Sigmoid colon (tissue), 4 donors: Measurements from ENCODE around the gene PDLIM5.

Experiments used
- CTCF ChIP-seq, 4 experiments: fragments of 450-650 bp in 3 of 4; fragments of 200-600 bp in 1 of 4; IDR thresholded peaks; one replicate each; pipeline ENCODE4 v1.5.1; 2016 to 2019; ENCODE audit warnings: antibody characterized with exemption in 4 of 4, mild to moderate bottlenecking in 3 of 4, moderate library complexity in 2 of 4
- EP300 ChIP-seq, 4 donors: sonication (generic); formaldehyde crosslinking; IDR thresholded peaks; one replicate each; pipeline ENCODE4 v1.6.1; 2017; ENCODE audit warnings: antibody characterized with exemption in 4 of 4
- POLR2A ChIP-seq, 2 donors: fragments of 450-650 bp; IDR thresholded peaks; one replicate each; pipeline ENCODE4 v1.6.1; 2016; ENCODE audit warnings: antibody characterized with exemption in 2 of 2, mild to moderate bottlenecking in 2 of 2, moderate library complexity in 2 of 2
- POLR2AphosphoS5 ChIP-seq, 4 donors: sonication (generic); formaldehyde crosslinking; IDR thresholded peaks; one replicate each; pipeline ENCODE4 v1.6.1; 2017; ENCODE audit warnings: antibody characterized with exemption in 4 of 4

DNA sequence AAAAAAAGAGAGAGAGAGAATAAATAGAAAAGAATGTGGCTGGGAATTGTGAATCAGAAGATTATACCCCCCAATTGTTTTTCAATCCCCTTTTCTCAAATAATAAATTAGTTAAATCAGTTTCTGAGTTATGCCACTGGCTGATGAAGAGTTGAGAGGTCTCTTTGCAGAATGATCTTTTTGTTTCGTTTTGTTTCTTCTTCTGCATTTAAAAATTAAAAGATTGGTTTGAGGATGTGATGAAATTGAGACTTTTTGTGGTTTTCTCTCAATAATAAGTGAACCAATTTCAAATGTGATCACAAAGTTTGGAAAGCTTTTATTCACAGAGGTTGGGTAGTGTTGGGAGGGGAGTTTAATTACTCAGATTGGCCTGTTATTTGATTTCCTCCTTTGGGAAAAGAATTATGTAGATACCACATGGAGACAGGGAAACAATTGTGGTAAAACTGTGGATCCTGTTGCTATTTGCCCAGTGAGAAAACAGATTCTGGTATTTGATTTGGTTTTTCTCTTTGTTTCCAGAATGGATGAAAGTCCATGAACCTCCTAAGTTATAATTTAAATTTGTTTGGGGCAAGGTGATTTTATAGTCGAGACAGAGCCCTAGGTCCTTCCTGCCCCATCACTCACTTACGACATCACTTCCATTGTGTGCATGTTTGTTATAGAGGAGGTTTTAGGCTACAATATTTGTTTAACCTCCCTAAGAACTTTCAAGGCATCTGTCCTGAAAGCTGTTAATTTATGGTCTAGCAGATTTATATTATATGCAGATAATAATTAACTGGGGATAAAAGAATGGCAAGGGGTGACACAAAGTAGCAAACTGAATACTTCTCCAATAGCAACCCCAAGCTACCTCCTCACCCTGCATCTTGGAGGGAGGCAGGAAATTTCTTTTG is 214.0 kb downstream of the PDLIM5 start:
- no peak for TF ChIP-seq CTCF (IDR thresholded peaks at IDR 0.05)
- TF ChIP-seq POLR2A (IDR thresholded peaks at IDR 0.05), result no peak
- TF ChIP-seq POLR2AphosphoS5 (IDR thresholded peaks at IDR 0.05), result no peak
- TF ChIP-seq EP300 (IDR thresholded peaks at IDR 0.05), result no peak
